Measurements from ENCODE around the gene PRDM2. TPM values are rescaled to one million over a fixed set of nuclear protein-coding genes. Genes with fewer than 3 reads are reported as not detected.
"Not testable (repeated sequence)": the region's sequence is repeated elsewhere in the genome, so short reads cannot be mapped to it uniquely, and the experiment has no call there.

Gene PRDM2
- total and polyA plus RNA-seq, 2 donors: 19.4 to 25.5 TPM

DNA sequence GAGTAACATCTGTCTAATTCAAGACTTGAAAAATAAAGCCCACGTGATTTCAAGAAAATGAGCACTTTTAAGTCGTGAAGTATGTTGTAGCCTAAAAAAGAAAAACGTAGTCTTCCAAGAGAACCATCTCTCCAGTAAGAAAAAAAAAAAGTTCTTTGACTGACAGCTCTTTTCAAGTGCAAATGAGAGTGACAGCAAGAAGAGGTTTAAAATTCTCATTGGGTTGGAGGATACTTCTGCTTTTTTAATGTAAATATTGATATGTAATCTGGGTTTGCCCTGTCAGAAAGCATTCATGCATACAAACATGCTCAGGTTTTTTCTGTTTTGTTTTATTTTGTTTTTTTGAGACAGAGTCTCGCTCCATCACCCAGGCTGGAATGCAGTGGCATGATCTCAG, 32.3 kb upstream of the PRDM2 start:
- H3K27me3 ChIP-seq (ENCODE audit: control insufficient read depth in 2 of 2, insufficient read depth in 1 of 2, low read length in 1 of 2): no peaks in the 10 kb centered on the region
- no peaks in the 10 kb centered on the region for H3K9me3 ChIP-seq (ENCODE audit: control insufficient read depth in 2 of 2, insufficient read depth in 1 of 2, low read length in 1 of 2)
- H3K4me1 ChIP-seq (ENCODE audit: control insufficient read depth in 2 of 2, insufficient read depth in 2 of 2, low read length in 2 of 2): no peaks in the 10 kb centered on the region
- no peak overlapping the region for H3K4me3 ChIP-seq (ENCODE audit: low read length in 2 of 2)
- 80% methylated on average over 4 of the region's 4 CpGs for WGBS
- no peaks in the 10 kb centered on the region for H3K36me3 ChIP-seq (ENCODE audit: control insufficient read depth in 2 of 2, insufficient read depth in 2 of 2, low read length in 1 of 2)
- no peak overlapping the region for H3K27ac ChIP-seq (ENCODE audit: low read depth in 1 of 2, low read length in 1 of 2)
- DNase-seq (ENCODE audit: low read depth in 6 of 9, low spot score in 9 of 9): no peak

DNA sequence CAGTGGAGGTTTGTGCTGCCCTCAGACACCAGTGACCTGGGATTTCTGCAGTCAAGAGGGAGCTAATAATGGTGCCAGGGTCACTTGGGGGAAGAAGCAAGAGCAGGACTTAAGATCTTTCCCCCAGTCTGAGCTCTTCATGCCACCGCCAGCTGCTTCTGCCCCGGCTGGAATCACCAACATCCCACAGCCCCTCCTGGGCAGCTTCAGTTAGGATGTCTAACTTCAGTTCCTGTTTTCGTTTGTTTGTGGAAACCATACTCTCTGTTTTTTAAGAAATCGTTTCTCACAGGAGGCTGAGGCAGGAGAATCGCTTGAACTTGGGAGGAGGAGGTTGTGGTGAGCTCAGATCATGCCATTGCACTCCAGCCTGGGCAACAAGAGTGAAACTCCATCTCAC, 25.6 kb upstream of the PRDM2 start:
- 26% methylated on average over 5 of the region's 5 CpGs for WGBS
- DNase-seq (ENCODE audit: low read depth in 6 of 9, low spot score in 9 of 9): no peak

GRCh38 chr1:13675151-13675651, 24.8 kb upstream of the PRDM2 start:
- no peak for DNase-seq (ENCODE audit: low read depth in 6 of 9, low spot score in 9 of 9)
- no peak overlapping the region for H3K27ac ChIP-seq (ENCODE audit: low read depth in 1 of 2, low read length in 1 of 2)
- H3K4me3 ChIP-seq (ENCODE audit: low read length in 2 of 2): no peak overlapping the region
- H3K4me1 ChIP-seq (ENCODE audit: control insufficient read depth in 2 of 2, insufficient read depth in 2 of 2, low read length in 2 of 2): no peaks in the 10 kb centered on the region
- 85% methylated on average over 3 of the region's 3 CpGs for WGBS
- H3K27me3 ChIP-seq (ENCODE audit: control insufficient read depth in 2 of 2, insufficient read depth in 1 of 2, low read length in 1 of 2): no peaks in the 10 kb centered on the region
- no peaks in the 10 kb centered on the region for H3K9me3 ChIP-seq (ENCODE audit: control insufficient read depth in 2 of 2, insufficient read depth in 1 of 2, low read length in 1 of 2)
- no peaks in the 10 kb centered on the region for H3K36me3 ChIP-seq (ENCODE audit: control insufficient read depth in 2 of 2, insufficient read depth in 2 of 2, low read length in 1 of 2)

More for the DNA sequence above, 25.6 kb upstream of the PRDM2 start:
- Histone ChIP-seq H3K9me3 (ENCODE audit: control insufficient read depth in 2 of 2, insufficient read depth in 1 of 2, low read length in 1 of 2) (no peaks in the 10 kb centered on the region), H3K36me3 (ENCODE audit: control insufficient read depth in 2 of 2, insufficient read depth in 2 of 2, low read length in 1 of 2) (no peaks in the 10 kb centered on the region), H3K27me3 (ENCODE audit: control insufficient read depth in 2 of 2, insufficient read depth in 1 of 2, low read length in 1 of 2) (no peaks in the 10 kb centered on the region), H3K4me3 (ENCODE audit: low read length in 2 of 2) (no peak overlapping the region), H3K27ac (ENCODE audit: low read depth in 1 of 2, low read length in 1 of 2) (no peak overlapping the region), H3K4me1 (ENCODE audit: control insufficient read depth in 2 of 2, insufficient read depth in 2 of 2, low read length in 2 of 2) (no peaks in the 10 kb centered on the region)

DNA sequence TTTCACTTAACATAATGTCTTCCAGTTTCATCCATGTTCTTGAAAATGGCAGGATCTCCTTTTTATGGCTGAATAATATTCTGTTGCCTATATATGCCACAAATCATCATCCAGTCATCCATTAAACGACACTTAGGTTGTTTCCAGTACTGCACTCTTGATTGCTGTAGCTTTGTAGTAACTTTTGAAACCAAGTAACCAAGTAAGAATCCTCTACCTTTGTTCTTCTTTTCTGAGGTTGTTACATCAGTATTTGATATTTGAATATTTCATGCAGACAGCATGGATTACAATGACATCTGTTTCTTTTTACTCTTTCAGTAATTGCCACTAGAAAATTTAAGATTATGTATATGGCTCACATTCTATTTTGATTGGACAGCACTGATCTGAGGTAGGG, 22.1 kb upstream of the PRDM2 start:
- no peak overlapping the region for H3K27ac ChIP-seq (ENCODE audit: low read depth in 1 of 2, low read length in 1 of 2)
- no peaks in the 10 kb centered on the region for H3K9me3 ChIP-seq (ENCODE audit: control insufficient read depth in 2 of 2, insufficient read depth in 1 of 2, low read length in 1 of 2)
- no peaks in the 10 kb centered on the region for H3K4me1 ChIP-seq (ENCODE audit: control insufficient read depth in 2 of 2, insufficient read depth in 2 of 2, low read length in 2 of 2)
- no peaks in the 10 kb centered on the region for H3K27me3 ChIP-seq (ENCODE audit: control insufficient read depth in 2 of 2, insufficient read depth in 1 of 2, low read length in 1 of 2)
- H3K4me3 ChIP-seq (ENCODE audit: low read length in 2 of 2): no peak overlapping the region
- 83% methylated on average over 1 of the region's 1 CpG for WGBS
- DNase-seq (ENCODE audit: low read depth in 6 of 9, low spot score in 9 of 9): no peak
- no peaks in the 10 kb centered on the region for H3K36me3 ChIP-seq (ENCODE audit: control insufficient read depth in 2 of 2, insufficient read depth in 2 of 2, low read length in 1 of 2)

- Histone ChIP-seq H3K4me1 (ENCODE audit: control insufficient read depth in 2 of 2, insufficient read depth in 2 of 2, low read length in 2 of 2) (no peaks in the 10 kb centered on the region), H3K9me3 (ENCODE audit: control insufficient read depth in 2 of 2, insufficient read depth in 1 of 2, low read length in 1 of 2) (no peaks in the 10 kb centered on the region), H3K36me3 (ENCODE audit: control insufficient read depth in 2 of 2, insufficient read depth in 2 of 2, low read length in 1 of 2) (no peaks in the 10 kb centered on the region), H3K27me3 (ENCODE audit: control insufficient read depth in 2 of 2, insufficient read depth in 1 of 2, low read length in 1 of 2) (no peaks in the 10 kb centered on the region), H3K4me3 (ENCODE audit: low read length in 2 of 2) (no peak overlapping the region), H3K27ac (ENCODE audit: low read depth in 1 of 2, low read length in 1 of 2) (no peak overlapping the region)
- DNase-seq (ENCODE audit: low read depth in 6 of 9, low spot score in 9 of 9): no peak
- WGBS: 94% methylated on average over 3 of the region's 3 CpGs
These were observed 20.3 kb upstream of the PRDM2 start for GRCh38 chr1:13679651-13680050.

DNA sequence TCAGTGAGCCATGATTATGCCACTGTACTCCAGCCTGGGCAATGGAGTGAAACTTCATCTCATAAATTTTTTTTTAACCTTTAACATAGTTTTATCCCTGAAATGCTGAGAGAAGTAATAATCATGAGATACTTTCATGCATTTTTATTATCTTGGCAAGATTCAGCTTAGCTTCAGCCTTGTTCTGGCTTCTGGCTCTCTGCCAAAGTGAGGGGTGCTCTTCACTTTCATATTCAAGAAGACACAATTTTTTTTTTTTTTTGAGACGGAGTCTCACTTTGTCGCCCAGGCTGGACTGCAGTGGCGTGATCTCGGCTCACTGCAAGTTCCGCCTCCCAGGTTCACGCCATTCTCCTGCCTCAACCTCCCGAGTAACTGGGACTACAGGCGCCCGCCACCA, 19.4 kb upstream of the PRDM2 start:
- H3K36me3 ChIP-seq (ENCODE audit: control insufficient read depth in 2 of 2, insufficient read depth in 2 of 2, low read length in 1 of 2); H3K27me3 ChIP-seq (ENCODE audit: control insufficient read depth in 2 of 2, insufficient read depth in 1 of 2, low read length in 1 of 2); H3K4me1 ChIP-seq (ENCODE audit: control insufficient read depth in 2 of 2, insufficient read depth in 2 of 2, low read length in 2 of 2); H3K27ac ChIP-seq (ENCODE audit: low read depth in 1 of 2, low read length in 1 of 2); DNase-seq (ENCODE audit: low read depth in 6 of 9, low spot score in 9 of 9); H3K4me3 ChIP-seq (ENCODE audit: low read length in 2 of 2); H3K9me3 ChIP-seq (ENCODE audit: control insufficient read depth in 2 of 2, insufficient read depth in 1 of 2, low read length in 1 of 2): not testable (repeated sequence)
- WGBS: 95% methylated on average over 7 of the region's 9 CpGs

DNA sequence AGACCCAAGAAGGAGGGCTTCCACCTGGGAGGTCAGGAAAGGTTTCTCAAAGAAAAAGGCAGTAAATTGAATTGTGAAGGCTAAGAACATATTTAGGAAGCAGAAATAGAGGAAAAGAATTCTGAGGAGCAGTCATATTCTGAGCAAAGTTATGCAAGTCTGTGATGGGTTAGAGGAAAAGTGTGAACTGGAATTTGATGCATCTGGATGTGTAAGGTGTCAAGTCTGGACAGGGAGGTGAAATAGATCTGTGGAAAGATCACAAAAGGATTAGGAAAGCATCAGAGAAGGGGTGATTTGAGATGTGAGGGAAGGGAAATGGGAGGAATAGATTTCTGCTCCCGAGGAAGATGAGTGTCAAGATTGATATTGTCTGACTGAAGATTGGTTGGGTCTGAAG, 18.1 kb upstream of the PRDM2 start:
- Histone ChIP-seq H3K27me3 (ENCODE audit: control insufficient read depth in 2 of 2, insufficient read depth in 1 of 2, low read length in 1 of 2) (no peaks in the 10 kb centered on the region), H3K36me3 (ENCODE audit: control insufficient read depth in 2 of 2, insufficient read depth in 2 of 2, low read length in 1 of 2) (no peaks in the 10 kb centered on the region), H3K27ac (ENCODE audit: low read depth in 1 of 2, low read length in 1 of 2) (no peak overlapping the region), H3K4me3 (ENCODE audit: low read length in 2 of 2) (no peak overlapping the region), H3K4me1 (ENCODE audit: control insufficient read depth in 2 of 2, insufficient read depth in 2 of 2, low read length in 2 of 2) (no peaks in the 10 kb centered on the region), H3K9me3 (ENCODE audit: control insufficient read depth in 2 of 2, insufficient read depth in 1 of 2, low read length in 1 of 2) (no peaks in the 10 kb centered on the region)
- DNase-seq (ENCODE audit: low read depth in 6 of 9, low spot score in 9 of 9): no peak
- 93% methylated on average over 1 of the region's 1 CpG for WGBS

DNA sequence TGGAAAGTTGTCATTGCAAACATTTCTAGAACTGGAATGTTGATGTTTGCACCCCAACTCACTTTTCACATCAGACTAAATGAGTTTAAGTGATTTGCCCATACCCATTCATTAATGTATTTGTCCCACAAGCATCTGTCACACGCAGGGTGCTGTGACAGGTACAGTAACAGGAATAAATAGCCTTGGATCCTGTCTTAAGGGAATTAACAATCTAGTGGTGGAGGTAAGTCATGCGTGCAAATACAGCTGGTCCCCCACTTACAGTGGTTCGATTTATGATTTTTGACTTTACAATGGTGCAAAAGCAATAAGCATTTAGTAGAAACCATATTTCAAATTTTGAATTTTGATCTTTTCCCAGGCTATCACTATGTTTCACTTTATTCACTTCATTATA, 17.5 kb upstream of the PRDM2 start:
- no peaks in the 10 kb centered on the region for H3K9me3 ChIP-seq (ENCODE audit: control insufficient read depth in 2 of 2, insufficient read depth in 1 of 2, low read length in 1 of 2)
- 96% methylated on average over 3 of the region's 3 CpGs for WGBS

GRCh38 chr1:13683206-13683605, 16.8 kb upstream of the PRDM2 start:
- DNase-seq (ENCODE audit: low read depth in 6 of 9, low spot score in 9 of 9): no peak
- Histone ChIP-seq H3K27ac (ENCODE audit: low read depth in 1 of 2, low read length in 1 of 2) (no peak overlapping the region), H3K4me1 (ENCODE audit: control insufficient read depth in 2 of 2, insufficient read depth in 2 of 2, low read length in 2 of 2) (no peaks in the 10 kb centered on the region), H3K9me3 (ENCODE audit: control insufficient read depth in 2 of 2, insufficient read depth in 1 of 2, low read length in 1 of 2) (no peaks in the 10 kb centered on the region), H3K27me3 (ENCODE audit: control insufficient read depth in 2 of 2, insufficient read depth in 1 of 2, low read length in 1 of 2) (no peaks in the 10 kb centered on the region), H3K36me3 (ENCODE audit: control insufficient read depth in 2 of 2, insufficient read depth in 2 of 2, low read length in 1 of 2) (no peaks in the 10 kb centered on the region), H3K4me3 (ENCODE audit: low read length in 2 of 2) (no peak overlapping the region)
- WGBS: 89% methylated on average over 7 of the region's 7 CpGs

More for the DNA sequence above, 17.5 kb upstream of the PRDM2 start:
- Histone ChIP-seq H3K36me3 (ENCODE audit: control insufficient read depth in 2 of 2, insufficient read depth in 2 of 2, low read length in 1 of 2) (no peaks in the 10 kb centered on the region), H3K27ac (ENCODE audit: low read depth in 1 of 2, low read length in 1 of 2) (no peak overlapping the region), H3K27me3 (ENCODE audit: control insufficient read depth in 2 of 2, insufficient read depth in 1 of 2, low read length in 1 of 2) (no peaks in the 10 kb centered on the region), H3K4me1 (ENCODE audit: control insufficient read depth in 2 of 2, insufficient read depth in 2 of 2, low read length in 2 of 2) (no peaks in the 10 kb centered on the region), H3K4me3 (ENCODE audit: low read length in 2 of 2) (no peak overlapping the region)
- no peak for DNase-seq (ENCODE audit: low read depth in 6 of 9, low spot score in 9 of 9)
